Adipocyte (in vitro differentiated cells): ENCODE results near the gene ISG15.

Experiments
- DNase-seq: peaks from one replicate; pipeline ENCODE4 v3.0.0-alpha.2; 2015; ENCODE audit warnings: low read depth
- H3K27me3 ChIP-seq: replicated peaks from 2 replicates; pipeline ENCODE4 v1.7.0; 2013; ENCODE audit warnings: mild to moderate bottlenecking, low read length, moderate library complexity; ENCODE audit not compliant: control insufficient read depth, insufficient read depth
- H3K36me3 ChIP-seq: 2 replicates; pipeline ENCODE4 v1.7.0; 2013; ENCODE audit warnings: low read length, mild to moderate bottlenecking, moderate library complexity; ENCODE audit not compliant: control insufficient read depth, insufficient read depth, severe bottlenecking
- H3K4me1 ChIP-seq: 2 replicates; pipeline ENCODE4 v1.7.0; 2013; ENCODE audit warnings: mild to moderate bottlenecking, low read length, moderate library complexity; ENCODE audit not compliant: control insufficient read depth, insufficient read depth
- H3K4me3 ChIP-seq: 2 replicates; pipeline ENCODE4 v1.7.0; 2013; ENCODE audit warnings: mild to moderate bottlenecking, low read length, moderate library complexity
- H3K9ac ChIP-seq: 2 replicates; pipeline ENCODE4 v1.7.0; 2013; ENCODE audit warnings: mild to moderate bottlenecking, low read length, moderate library complexity
- H3K9me3 ChIP-seq: 2 replicates; pipeline ENCODE4 v1.7.0; 2013; ENCODE audit warnings: mild to moderate bottlenecking, low read length, moderate library complexity; ENCODE audit not compliant: control insufficient read depth

ISG15 gene

DNA sequence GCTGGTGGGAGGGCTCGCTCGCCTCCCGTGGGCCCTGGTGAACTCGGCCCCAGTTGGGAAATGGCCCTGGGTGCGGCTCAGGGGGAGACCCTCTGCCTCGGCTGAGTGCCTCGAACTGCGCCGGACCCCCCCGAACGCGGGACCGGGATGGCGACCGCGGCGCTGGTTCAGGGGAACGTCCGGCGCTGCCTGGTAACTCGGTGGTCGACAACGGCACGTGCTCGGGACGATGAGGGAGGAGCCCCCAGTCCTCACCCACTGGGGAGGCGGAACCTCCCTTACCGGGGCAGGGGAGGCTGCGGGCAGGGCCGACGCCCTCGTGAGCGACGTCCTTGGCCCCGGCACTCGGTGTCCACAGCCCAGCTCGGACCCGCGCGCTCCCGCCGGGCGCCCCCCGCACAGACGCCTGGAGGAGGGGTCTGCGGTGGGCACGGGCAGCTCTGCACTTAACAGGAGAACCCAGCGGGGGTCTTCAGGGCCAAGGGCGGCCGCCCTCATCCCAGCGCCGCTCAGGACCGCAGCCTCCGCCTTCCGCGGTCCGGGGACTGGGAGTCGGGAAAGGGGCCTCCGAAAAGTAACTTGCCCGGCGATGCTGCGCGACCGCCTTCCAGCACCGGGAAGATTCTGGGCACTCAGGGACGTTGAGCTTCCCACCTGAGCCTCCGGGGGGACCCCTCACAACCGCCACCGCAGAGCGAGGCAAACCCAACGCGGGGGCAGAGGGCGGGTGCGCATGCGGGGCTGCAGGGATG, 15.1 kb upstream of the ISG15 start:
- Histone ChIP-seq H3K4me1 (peaks cover 3% of the 10 kb centered on the region), H3K9ac (no peak overlapping the region), H3K27me3 (peaks cover 24% of the 10 kb centered on the region), H3K36me3 (no peaks in the 10 kb centered on the region), H3K9me3 (no peaks in the 10 kb centered on the region), H3K4me3 (no peak overlapping the region)
- no peak for DNase-seq

DNA sequence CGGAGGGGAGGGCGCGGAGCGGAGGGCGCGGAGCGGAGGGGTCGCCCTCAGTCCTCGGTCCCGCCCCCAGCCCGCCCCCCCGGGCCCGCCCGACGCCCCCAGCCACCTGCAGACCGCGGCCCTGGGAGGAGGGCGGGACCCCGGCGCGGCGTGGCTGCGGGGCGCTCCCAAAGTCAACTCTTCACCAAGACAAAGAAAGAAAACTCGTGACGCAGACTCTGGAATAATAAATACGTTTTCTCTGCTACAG, 14.6 kb upstream of the ISG15 start:
- Histone ChIP-seq H3K4me1 (peaks cover 3% of the 10 kb centered on the region), H3K36me3 (no peaks in the 10 kb centered on the region), H3K27me3 (peaks cover 29% of the 10 kb centered on the region), H3K4me3 (peak overlapping the region; percentile 37), H3K9ac (no peak overlapping the region), H3K9me3 (no peaks in the 10 kb centered on the region)
- DNase-seq, result no peak

DNA sequence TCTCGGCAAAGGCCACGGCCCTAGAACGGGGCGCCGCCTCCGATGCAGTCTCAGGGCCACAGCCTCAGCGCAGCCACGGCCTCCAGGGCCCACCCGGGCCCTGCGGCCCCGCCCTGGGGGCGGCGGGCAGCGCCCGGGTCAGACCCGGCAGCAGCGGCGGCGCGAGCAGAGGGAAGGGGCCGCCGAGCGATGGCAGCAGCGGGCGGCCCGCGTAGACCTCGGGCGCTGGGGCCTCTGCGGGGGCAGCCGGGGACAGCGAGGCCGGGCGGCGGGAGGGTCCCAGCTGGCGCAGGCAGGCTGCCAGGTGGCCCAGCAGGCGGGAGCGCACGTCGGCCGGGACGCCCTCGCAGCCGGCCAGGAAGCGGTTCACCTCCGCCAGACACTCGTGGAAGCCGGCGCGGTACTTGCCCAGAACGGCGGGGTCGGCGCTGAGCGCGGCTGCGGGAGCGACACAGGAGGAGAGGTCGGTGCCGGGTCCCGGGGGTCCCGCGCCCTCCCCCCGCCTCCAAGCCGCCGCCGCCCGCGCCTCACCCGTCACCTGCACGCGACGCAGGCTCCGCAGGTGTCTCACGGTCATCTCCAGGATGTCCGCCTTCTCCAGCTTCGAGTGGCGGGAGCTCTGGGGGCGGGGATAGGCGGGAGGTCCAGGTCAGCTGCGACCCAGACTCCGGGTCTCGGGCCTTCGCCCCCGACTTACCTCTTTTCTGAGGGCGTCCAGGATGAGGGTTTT, 14.1 kb upstream of the ISG15 start:
- Histone ChIP-seq H3K4me1 (peaks cover 3% of the 10 kb centered on the region), H3K9me3 (no peaks in the 10 kb centered on the region), H3K27me3 (peaks cover 29% of the 10 kb centered on the region), H3K36me3 (no peaks in the 10 kb centered on the region), H3K9ac (no peak overlapping the region), H3K4me3 (peak overlapping the region; percentile 37)
- DNase-seq, result peak; percentile 78

DNA sequence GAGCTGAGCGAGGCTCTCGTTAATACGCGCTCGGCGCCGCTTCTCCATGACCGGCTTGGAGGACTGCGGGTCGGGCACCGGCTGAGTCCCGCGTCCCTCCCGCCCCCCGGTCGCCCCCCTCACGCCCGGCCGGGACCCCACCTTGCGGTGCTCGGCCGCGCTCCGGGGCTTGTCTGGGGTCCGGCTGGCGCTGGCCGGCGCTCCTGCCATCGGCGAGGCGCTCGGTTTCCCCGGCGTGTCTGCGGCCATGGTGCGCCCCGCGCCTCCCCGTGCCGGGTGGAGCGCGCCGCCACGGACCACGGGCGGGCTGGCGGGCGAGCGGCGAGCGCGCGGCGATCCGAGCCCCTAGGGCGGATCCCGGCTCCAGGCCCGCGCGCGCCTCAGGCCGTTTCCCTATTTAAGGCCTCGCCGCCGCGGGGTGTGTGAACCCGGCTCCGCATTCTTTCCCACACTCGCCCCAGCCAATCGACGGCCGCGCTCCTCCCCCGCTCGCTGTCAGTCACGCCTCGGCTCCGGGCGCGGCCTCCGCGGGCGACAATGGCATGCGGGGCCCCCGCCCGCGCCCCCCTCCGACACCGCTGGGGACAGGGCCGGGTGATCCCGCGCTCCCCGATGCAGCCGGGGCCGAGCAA, 13.5 kb upstream of the ISG15 start, which contains the start of gene HES4:
TSS of gene HES4 (minus strand) at position 373 of the 632 bp plus-strand sequence. CDS start at position 249, 124 bp downstream.
- peak within 1 kb of the TSS; percentile 51 for H3K9ac ChIP-seq
- no peaks in the 10 kb centered on the region for H3K9me3 ChIP-seq
- H3K27me3 ChIP-seq, result peaks cover 35% of the 10 kb centered on the region
- H3K4me3 ChIP-seq, result peak within 1 kb of the TSS; percentile 74
- peak; percentile 98 for DNase-seq
- no peaks in the 10 kb centered on the region for H3K36me3 ChIP-seq
- peaks cover 3% of the 10 kb centered on the region for H3K4me1 ChIP-seq

DNA sequence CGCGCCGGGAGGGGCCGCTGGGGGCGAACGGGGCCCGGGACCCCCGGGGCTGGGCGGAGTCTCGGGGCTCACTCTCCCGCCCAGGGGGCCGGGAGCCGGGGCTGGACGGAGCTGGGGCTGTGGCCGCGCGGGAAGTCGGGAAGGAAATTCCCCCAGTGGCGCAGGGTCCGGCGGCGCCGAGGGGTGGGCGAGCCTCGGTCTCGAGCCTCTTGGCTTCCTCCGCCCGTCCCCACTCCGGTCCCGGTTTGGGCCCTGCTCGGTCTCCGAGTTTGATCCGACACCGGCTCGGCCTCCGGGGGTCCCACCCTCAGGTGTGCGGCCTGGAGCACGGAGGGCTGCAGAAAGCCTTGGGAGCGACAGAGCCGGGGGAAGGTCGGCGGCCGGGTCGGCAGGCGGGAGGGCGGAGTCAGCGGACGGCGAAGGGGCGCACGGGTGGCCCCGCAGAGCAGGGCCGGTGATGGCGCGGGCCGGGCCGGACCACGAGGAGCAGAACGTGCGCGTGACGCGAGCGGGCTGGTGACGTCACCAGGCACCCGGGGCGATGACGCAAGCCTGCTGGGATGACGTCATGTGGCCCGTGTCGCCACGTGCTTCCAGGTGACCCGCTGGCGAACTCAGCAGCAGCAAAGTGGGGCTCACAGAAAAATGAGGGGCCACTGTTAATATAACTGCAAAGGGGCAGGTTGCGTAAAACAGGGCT, 12.8 kb upstream of the ISG15 start:
- Histone ChIP-seq H3K36me3 (no peaks in the 10 kb centered on the region), H3K9ac (peak overlapping the region; percentile 51), H3K27me3 (peaks cover 36% of the 10 kb centered on the region), H3K9me3 (no peaks in the 10 kb centered on the region), H3K4me3 (peak overlapping the region; percentile 74), H3K4me1 (peaks cover 3% of the 10 kb centered on the region)
- DNase-seq, result peak; percentile 92

DNA sequence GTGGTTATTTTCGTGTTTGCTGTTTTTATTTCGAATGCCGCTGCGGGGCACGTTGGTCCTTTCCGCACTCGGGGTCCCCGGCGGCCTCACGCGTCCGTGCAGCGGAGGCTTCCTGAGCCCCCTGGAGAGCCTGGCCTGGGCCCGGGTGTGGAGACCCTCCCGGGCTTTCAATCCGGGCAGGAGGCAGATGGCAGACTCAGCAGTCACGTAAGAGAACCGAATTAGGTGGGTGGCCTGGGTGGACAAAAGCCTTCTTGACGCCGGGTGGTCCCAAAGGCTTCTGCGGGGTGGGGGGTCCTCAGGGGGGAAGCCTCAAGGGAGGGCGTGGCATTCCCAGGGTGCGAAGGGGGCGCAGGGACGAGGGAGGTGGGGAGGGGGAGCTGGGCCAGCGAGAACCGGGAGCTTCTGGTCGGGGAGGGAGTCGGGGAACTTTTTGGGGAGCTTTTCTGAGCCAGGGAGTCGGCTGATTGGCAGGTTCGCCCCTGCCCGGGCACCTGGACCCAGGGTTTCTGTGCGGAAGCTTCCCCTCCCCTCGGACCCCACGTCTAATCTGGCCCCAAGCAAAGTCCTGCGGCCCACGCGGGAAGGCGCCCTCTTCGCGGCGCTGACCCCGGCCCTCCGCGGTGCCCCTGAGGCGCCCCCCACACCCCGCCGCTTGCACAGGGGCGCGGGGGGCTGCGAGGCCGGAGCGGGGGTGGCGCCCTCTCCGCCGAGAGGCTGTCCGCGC, 12.1 kb upstream of the ISG15 start:
- H3K4me3 ChIP-seq, result peak overlapping the region; percentile 74
- peak; percentile 42 for DNase-seq

DNA sequence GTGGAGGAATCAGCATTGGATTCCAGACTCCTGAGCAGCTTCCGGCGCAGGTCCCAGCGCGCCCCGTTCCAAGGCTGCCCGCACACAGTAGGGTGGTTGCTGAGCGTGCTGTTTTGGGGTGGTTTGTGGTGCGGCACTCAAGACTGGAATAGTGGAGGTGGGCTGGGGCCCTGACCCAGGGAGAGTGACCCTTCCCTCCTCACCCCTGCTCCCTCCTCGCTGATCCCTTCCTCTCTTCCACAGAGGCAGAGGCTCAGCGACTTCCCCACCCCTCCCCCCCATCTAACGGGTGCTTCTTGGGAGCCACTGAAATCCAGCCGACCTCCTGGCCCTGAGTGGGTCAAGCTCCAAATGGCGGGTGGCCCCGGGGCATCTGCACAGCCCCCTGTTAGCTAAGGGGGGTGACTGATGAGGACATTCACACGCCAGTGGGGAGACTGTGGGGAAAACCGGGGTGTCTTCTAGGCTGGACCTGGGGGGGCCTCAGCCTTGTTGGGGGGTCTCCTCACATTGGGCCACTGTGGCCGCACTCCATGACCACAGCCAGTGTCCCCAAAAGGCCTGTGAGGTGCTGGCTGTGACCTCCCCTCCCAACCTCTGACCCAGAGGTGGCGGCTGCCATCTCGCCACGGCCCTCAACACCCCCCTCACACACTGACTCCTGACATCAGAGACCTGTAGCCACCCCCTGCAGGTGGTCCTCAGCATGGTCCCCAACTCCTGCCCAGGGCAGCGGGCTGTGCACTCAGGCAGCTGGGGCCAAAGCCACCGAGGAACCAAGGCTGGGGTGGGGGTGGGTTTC, 9.5 kb upstream of the ISG15 start:
- peaks cover 3% of the 10 kb centered on the region for H3K4me1 ChIP-seq
- H3K9ac ChIP-seq, result no peak overlapping the region
- H3K27me3 ChIP-seq, result peaks cover 32% of the 10 kb centered on the region
- H3K9me3 ChIP-seq, result no peaks in the 10 kb centered on the region
- DNase-seq, result no peak
- no peaks in the 10 kb centered on the region for H3K36me3 ChIP-seq
- H3K4me3 ChIP-seq, result no peak overlapping the region

More for the DNA sequence above, 12.1 kb upstream of the ISG15 start:
- H3K36me3 ChIP-seq, result no peaks in the 10 kb centered on the region
- H3K9me3 ChIP-seq, result no peaks in the 10 kb centered on the region
- H3K9ac ChIP-seq, result no peak overlapping the region
- peaks cover 39% of the 10 kb centered on the region for H3K27me3 ChIP-seq
- peaks cover 3% of the 10 kb centered on the region for H3K4me1 ChIP-seq

DNA sequence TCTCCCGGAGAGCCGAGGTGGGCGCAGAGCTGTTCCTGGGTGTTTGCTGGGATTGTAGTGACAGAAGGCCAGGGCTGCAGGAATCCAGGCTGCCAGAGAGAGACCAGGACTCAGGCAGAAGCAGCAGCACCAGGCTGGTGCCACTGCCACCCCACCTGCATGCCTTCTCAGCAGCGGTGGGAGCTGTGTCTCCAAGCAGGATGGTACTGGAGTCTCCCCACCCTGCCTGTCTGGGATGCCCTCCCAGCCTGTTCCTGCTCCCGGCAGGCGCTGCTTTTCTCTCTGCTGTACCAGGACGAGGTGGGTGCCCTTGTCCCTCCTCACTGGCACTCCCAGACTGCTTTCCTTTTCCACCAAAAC, 8.9 kb upstream of the ISG15 start:
- no peak for DNase-seq
- H3K36me3 ChIP-seq, result no peaks in the 10 kb centered on the region
- no peaks in the 10 kb centered on the region for H3K9me3 ChIP-seq
- peaks cover 32% of the 10 kb centered on the region for H3K27me3 ChIP-seq
- peaks cover 3% of the 10 kb centered on the region for H3K4me1 ChIP-seq
- no peak overlapping the region for H3K9ac ChIP-seq
- H3K4me3 ChIP-seq, result no peak overlapping the region

DNA sequence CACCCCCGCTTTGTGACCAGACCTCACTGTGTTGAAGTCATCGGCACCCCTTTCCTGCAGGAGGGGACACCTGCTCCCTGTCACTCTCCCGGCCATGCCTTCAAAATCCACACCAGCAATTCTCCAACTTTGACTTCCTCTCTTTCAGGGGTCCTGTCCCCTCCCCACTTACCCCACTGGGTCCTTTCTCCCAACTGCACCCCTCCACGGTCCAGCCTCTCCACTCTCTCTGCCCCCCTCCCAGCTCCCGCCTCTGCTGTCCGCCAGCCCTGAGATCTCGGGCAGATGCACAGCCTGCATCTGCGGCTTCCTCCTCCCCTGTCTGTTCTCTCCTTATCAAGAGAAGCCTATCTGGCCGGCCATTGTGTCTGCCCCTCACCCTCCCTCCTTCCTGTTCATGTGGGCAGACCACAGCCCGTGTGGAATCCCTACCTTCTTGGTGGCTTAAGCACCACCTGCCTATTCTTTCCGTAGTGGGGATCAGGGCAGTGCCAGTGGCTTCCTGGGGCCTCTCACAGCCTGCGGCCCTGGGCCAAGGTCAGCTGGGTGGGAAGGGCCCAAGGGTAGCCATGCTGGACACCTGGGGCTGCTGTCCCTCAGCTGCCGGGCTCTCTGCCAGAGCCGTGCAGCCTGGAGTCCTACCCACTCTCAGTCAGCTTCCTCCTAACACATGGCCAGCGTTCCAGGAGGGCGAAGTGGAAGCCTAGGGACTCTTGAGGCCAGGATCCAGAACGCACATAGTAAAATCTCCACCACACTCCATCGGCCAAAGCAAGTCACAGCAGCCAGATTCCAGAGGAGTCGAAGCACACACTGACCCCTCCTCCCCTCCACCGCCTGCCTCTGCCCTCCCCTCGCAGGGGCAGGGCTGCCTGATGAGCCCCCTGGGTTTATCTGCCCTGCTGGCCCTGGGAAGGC, 8.3 kb upstream of the ISG15 start:
- Histone ChIP-seq H3K27me3 (peaks cover 32% of the 10 kb centered on the region), H3K9me3 (no peaks in the 10 kb centered on the region), H3K36me3 (no peaks in the 10 kb centered on the region), H3K4me3 (no peak overlapping the region), H3K9ac (no peak overlapping the region), H3K4me1 (peaks cover 3% of the 10 kb centered on the region)
- peak; percentile 32 for DNase-seq
